HG02571 (cell line): Measurements from ENCODE around the gene PIGX.
"Not testable (repeated sequence)": the region's sequence is repeated elsewhere in the genome, so short reads cannot be mapped to it uniquely, and the experiment has no call there.

Experiments
- ATAC-seq: cut with Tn5 transposase; IDR thresholded peaks from one replicate; pipeline ENCODE4 v1.9.1; 2021; ENCODE audit warnings: mild to moderate bottlenecking, moderate library complexity; ENCODE audit not compliant: unreplicated experiment

Gene PIGX

GRCh38 chr3:196700801-196701200 lies 11.4 kb upstream of the PIGX start:
- ATAC-seq = no peak

- ATAC-seq = no peak
Measured at GRCh38 chr3:196706327-196706726, 5.8 kb upstream of the PIGX start.

- ATAC-seq = no peak
Measured at GRCh38 chr3:196706731-196707130, 5.4 kb upstream of the PIGX start.

- ATAC-seq = no peak
Measured at GRCh38 chr3:196707566-196707965, 4.6 kb upstream of the PIGX start.

- ATAC-seq = no peak
Measured at GRCh38 chr3:196708467-196708866, 3.7 kb upstream of the PIGX start.

DNA sequence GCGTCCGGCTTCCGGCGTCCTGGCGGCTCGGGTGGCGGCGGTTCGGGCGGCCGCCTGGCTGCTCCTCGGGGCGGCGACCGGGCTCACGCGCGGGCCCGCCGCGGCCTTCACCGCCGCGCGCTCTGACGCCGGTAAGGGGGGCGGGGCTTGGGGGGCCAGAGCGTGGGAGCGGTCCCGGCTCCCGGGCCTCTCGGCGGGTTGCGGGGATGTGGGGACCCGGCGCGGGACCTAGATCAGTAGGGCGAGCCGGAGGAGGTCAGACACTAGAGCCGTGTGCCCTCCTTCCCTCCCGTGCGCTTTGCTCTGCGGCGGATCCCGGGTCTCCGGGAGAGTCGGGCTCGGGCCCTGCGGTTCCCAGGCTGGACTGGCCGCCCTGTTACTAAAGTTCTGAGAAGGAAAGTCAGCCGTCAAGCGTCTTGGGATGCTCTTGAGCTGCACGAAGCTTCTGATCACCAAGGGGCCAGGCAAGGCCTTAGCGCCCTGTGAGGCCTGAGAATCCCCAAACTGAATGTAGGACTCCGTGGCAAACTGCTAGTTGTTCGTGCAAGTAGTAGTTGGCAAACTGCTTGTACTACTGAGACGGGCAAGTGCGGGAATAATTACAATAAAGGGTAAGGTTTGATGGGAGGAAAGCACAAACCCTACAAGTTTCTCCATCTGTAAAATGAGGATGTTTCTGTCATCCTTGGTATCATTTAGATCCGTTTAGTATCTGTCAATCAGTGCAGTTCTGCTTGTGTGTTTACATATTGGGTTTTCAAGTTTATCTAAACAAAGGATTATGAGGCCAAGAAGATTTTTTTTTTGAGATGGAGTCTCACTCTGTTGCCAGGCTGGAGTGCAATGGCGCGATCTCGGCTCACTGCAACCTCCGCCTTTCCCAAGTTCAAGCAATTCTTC lies 587 bp downstream of the PIGX start:
- peak; percentile 52 for ATAC-seq

DNA sequence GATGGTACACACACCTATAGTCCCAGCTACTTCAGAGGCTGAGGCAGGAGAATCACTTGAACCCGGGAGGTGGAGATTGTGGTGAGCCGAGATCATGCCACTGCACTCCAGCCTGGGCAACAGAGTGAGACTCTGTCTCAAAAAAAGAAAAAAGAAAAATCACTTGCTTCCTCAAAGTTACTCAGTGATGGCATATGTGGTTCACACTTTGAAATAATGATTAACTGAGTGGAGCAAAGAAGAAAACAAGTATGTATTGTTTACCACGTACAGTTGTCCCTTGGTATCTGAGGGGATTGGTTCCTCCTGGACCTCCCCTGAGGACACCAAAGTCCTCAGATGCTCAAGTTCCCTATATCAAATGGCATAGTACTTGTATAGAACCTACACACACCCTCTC lies 5.0 kb downstream of the PIGX start:
- not testable (repeated sequence) for ATAC-seq

DNA sequence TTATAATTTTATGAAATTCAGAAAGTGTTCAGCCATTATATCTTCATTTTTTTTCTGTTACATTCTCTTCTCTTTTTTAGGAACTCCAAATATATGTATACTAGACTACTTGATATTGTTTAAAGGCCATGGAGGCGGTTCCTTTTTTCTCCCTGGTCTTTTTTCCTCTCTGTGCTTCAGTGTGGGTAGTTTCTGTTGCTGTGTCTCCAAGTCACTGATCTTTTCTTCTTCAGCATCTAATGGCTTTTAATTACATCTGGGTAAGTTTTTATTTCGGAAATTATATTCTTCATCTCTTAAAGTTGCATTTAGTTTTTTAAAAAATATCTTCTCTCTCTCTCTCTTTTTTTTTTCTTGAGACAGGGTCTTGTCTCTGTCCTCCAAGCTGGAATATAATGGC lies 8.9 kb downstream of the PIGX start:
- ATAC-seq = no peak

DNA sequence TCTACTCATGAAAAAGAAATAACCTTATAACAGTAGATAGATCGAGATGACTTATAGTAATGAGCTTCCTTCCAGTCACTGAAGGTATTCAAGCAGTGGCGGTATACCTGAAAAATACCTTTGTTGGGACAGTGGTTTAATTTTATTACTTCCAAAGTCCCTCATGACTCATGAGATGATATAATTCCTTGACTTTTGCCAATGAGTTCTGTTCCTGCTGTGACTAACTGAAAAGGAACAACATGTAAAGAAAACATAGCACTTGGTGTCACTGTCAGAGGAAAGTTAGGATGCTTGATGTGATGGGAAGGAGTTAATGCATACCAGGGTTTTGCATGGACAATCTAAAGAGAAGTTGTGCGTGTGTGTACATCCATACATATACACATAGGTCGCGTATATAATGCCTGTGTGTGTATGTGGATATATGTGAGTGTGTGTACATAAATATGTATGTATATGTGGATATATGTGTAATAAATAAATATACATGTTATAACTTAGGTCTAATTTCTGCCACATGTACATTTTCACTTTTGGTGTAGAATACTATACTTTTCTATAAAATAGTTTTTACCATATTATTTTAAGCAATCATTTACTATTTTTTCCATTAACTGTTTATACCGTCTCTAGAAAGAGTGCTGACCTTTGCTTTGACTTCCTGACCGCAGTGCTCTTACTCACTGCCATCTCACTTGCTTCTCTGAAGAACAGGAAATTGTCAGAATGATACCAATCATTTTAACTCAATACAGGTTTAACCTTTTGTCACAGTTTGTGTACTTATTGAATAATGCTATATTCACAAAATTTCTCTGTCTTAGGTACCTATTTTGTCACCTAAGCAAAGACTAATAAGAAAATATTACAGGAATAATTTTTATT lies 14.9 kb downstream of the PIGX start:
- ATAC-seq = no peak

- no peak for ATAC-seq
Measured at GRCh38 chr3:196735751-196736150, 23.6 kb downstream of the PIGX start.

DNA sequence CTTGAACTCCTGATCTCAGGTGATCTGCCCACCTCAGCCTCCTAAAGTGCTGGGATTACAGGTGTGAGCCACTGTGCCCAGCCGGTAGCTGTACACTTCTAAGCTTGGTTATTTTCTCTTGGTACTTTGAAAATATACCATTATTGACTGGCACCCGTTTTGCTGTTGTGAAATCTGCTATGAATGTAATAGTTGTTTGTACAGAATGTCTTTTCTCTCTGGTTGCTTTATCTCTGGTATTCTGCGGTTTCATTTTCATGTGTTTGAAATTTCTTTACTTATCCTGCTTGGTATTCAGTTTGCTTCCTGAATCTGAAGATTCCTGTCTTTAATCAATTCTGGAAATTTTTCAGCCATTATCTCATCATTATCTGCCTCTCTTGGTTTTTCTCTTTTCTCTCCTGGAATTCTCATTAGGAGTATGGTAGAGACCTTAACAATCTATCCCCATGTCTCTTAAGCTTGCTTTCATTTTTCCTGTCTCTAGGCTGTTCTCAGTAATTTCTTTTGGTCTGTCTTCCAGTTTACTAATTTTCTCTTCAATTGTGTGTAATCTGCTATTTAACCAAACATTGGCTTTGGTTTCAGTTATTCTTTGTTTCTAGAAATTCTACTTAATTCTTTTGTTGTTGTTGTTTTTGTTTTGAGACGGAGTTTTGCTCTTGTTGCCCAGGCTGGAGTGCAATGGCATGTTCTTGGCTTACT lies 24.6 kb downstream of the PIGX start:
- ATAC-seq = no peak

DNA sequence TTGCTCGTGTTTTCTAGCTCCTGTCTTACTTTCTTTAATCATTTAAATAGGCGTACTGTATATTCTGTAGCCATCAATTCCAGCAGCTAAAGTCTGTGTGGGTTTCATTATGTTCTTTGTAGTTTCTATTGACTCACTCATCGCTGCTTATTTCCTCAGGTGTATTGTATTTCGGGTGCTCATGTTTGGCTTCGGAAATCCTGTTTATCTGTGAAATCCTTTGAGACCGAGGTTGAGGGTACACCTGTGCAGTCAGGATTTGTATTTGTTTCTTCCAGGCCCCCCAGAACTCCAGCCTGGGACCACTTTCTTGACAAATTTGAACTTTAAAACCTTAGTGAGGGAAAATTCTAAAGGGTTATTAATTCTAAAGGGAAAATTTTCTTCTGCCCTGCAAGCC lies 25.5 kb downstream of the PIGX start:
- no peak for ATAC-seq

DNA sequence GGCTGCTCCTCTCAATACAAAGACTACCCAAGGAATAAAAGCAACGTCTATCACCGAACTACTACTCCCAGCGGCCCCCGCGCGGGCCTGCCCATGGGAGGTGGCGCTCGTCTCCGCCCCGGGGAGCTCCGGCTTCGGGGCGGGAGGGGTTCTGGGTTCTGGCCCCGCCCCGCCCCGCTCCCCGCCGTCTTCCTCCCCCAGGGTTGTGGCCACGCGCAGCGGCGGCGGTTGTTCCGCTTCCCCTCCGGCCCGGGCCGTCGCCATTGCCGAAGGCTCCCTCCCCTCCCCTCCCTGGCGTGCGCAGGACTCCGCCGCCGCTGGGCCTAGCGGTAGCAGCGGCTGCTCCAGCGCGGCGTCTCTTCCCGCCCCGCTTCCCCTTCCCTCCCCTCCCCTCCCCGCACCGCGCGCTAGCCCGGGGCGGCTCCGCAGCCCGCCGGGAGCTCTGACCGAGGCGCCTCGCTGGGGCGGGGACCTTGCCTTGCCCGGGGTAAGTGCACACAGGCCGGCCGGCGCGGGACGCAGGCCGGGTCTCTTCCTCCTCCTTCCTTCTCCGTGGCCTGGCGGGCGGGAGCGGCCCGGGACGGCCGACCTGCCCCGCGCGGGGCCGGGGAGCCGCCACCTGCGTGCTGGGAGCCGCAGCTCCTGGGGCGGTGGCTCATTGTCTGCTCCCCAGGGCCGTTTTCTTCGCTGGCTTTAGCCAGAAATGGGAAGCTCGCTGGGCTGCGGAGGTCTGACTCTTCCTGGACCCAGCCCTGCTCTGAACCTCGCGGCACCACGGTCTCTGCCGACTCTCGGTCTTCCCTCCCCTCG lies 27.7 kb downstream of the PIGX start, which contains the start of gene PAK2:
Gene PAK2, plus strand, starts transcription at position 187 of the 810 bp plus-strand sequence. CDS start 42,790 bp downstream, outside the sequence.
- ATAC-seq = peak; percentile 86

DNA sequence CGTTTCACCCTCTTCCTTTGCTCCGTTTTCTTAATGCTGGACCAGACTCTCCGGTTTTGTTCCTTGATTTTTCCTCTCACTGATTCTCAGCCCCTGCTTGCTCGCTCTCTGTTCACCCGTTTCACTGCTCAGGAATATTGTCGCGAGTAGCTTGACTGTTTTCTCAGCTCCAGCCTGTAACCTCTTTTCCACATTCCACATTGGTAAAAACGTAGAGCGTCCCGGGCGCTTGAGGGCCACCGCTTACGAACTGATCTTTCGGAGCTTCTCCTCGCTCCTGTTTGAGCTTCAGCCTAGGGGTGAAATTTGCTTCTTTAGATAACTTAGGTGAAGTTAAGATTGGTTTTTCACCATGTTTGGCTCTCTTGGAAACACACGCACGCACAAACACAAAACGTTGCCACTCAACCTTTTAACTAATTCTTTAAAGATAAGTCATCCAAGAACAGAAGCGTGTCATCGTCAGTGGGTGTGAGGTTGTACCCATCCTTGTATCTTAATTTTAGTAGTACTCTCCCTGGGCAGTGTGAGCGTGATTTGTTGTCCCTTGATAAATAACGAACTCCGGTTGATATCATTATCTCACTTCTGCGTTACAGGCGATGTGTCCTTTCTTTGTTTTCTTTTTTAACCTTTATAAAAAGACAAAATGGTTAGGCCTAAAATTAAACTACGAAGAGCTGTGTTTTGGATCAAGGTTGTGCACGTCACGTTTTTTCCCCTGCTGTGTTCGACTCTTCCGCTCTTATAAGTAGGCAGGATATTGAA lies 28.5 kb downstream of the PIGX start:
- peak; percentile 7 for ATAC-seq

DNA sequence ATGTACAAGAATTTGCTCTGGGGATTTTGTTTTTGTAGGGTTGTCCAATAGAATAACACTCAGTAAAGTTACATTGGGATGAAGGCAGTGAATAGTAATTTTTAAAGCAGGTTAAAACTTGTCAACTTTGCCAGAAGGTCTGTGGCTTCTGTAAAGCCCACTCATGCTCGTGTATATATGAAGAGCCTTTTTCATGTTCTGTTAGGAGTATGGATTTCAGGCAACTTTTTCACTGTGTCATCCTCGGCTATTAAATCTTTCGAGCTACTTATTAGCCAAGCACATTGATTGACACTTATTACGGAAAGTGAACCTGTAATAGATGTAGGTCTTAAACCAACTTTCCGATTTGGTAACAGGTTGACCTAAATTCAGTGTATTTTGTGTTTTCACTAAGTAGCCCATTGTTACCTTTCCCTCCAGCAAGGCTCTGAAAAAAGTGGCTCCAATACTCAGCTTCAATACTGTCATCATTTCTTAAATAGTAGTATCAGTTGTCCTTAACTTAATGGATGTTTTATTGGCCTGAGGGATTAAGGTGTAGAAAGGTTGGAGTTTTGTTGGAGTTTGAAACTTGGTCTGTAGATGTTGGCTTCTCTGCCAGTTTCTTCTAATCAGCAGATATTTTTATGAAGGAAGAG lies 29.2 kb downstream of the PIGX start:
- no peak for ATAC-seq

DNA sequence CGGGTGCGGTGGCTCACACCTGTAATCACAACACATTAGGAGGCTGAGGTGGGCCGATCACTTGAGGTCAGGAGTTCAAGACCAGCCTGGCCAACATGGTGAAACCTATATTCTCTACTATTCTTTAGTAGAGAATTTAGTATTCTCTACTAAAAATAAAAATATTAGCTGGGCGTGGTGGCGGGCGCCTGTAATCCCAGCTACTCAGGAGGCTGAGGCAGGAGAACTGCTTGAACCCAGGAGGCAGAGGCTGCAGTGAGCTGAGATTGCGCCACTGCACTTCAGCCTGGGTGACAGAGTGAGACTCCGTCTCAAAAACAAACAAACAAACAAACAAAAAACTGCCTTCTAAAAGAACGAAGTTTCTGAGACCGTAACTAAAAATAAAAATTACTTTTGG lies 31.4 kb downstream of the PIGX start:
- ATAC-seq = not testable (repeated sequence)

DNA sequence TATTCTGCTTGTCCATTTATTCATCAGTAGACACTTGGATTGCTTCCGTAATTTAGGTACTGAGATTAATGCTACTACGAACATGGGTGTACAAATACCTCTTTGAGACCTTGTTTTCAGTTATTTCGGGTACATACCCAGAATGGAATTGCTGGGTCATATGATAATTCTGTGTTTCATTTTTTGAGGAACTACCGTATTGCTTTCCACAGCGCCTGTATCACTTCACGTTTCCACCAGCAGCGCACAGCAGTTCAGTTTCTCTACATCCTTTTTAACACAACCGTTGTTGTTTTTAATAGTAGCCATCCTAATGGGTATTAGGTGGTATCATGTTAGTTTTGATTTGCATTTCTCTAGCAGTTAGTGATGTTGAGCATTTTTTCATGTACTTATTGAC lies 36.9 kb downstream of the PIGX start:
- no peak for ATAC-seq

GRCh38 chr3:196753201-196753600 lies 41.0 kb downstream of the PIGX start:
- ATAC-seq = no peak
